Nephron (organoid): Measurements from ENCODE around the gene CLDN15.

Experiments used
- H3K27ac Mint-ChIP-seq, 3 experiments: 2 replicates each; pipeline ENCODE4 v1.8.0; 2020; ENCODE audit warnings: mixed read lengths in 3 of 3, mild to moderate bottlenecking in 2 of 3, moderate library complexity in 1 of 3
- H3K27me3 Mint-ChIP-seq: 2 replicates; pipeline ENCODE4 v1.8.0; 2021; ENCODE audit warnings: low read depth, mild to moderate bottlenecking, moderate library complexity, mixed read lengths
- H3K36me3 Mint-ChIP-seq: 2 replicates; pipeline ENCODE4 v1.8.0; 2020; ENCODE audit warnings: low read depth, mixed read lengths
- H3K4me1 Mint-ChIP-seq: 2 replicates; pipeline ENCODE4 v1.8.0; 2020; ENCODE audit warnings: mixed read lengths
- H3K4me3 Mint-ChIP-seq, 3 experiments: 2 replicates each; pipeline ENCODE4 v1.8.0; 2020; ENCODE audit warnings: mild to moderate bottlenecking in 3 of 3, mixed read lengths in 3 of 3, moderate library complexity in 2 of 3
- H3K9me3 Mint-ChIP-seq: 2 replicates; pipeline ENCODE4 v1.8.0; 2020; ENCODE audit warnings: mixed read lengths
- CTCF ChIP-seq, 3 experiments: fragments of 200-600 bp; sonication (generic); IDR thresholded peaks; one replicate each; pipeline ENCODE4 v1.5.0; 2021; ENCODE audit warnings: antibody characterized with exemption in 3 of 3; ENCODE audit not compliant: unreplicated experiment in 3 of 3

The CLDN15 gene

GRCh38 chr7:101245147-101245668 lies 7.6 kb upstream of the CLDN15 start:
- H3K9me3 Mint-ChIP-seq = no peaks in the 10 kb centered on the region
- peak overlapping the region; percentile 97 to 99 (median 97) for H3K4me3 Mint-ChIP-seq
- peaks cover 3% of the 10 kb centered on the region for H3K27me3 Mint-ChIP-seq
- H3K27ac Mint-ChIP-seq = peak overlapping the region; percentile 91 to 96 (median 93)
- TF ChIP-seq CTCF (IDR thresholded peaks at IDR 0.05; ENCODE audit: unreplicated experiment in 3 of 3) = no peak
- H3K4me1 Mint-ChIP-seq = peaks cover 21% of the 10 kb centered on the region
- H3K36me3 Mint-ChIP-seq = peaks cover 16% of the 10 kb centered on the region

- Mint-ChIP-seq H3K27me3 (peaks cover 3% of the 10 kb centered on the region), H3K36me3 (peaks cover 14% of the 10 kb centered on the region), H3K27ac (peak within 1 kb of the TSS; percentile 91 to 96 (median 93)), H3K9me3 (no peaks in the 10 kb centered on the region), H3K4me3 (peak within 1 kb of the TSS; percentile 97 to 99 (median 97)), H3K4me1 (peaks cover 16% of the 10 kb centered on the region)
- peak; percentile 42 to 97 (median 92) for TF ChIP-seq CTCF (IDR thresholded peaks at IDR 0.05; ENCODE audit: unreplicated experiment in 3 of 3)
Observed at GRCh38 chr7:101244375-101245146, 7.0 kb upstream of the CLDN15 start, which contains the start of gene FIS1. Gene FIS1, minus strand, starts transcription at chr7:101245081. Its CDS starts 77 bp downstream, at chr7:101245004.

DNA sequence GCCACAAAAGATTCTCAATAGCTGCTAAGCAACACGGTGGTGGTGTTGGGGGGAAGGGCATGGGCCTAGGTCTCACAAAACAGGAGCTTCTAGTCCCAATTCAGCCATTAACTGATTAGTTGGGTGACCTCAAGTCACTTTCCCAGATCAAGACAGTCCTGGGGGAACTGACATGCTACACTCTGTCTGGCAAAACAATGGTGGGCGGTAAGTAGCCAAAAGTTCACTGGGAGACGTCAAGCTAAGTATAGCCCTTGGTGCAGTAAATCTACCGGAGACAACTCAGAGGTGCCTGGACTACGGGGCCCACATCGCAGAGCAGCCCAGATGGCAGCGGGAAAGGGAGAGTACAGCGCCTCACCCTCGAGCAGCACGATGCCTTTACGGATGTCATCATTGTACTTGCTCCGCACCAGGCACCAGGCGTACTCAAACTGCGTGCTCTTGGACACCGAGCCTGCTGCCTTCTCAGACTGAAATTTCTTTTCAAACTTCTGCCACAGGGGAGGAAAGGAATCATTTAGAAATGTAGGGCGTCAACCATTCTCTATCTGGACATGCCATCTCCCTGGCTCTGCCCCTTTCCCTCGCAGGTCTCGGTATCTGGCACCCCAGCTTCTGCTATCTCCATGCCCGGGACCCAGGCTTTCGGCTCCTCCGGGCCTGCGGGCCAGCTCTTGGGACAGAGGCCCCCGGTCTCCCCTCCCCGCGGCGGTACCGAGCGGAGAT lies 6.2 kb upstream of the CLDN15 start:
- Mint-ChIP-seq H3K4me1 (peaks cover 18% of the 10 kb centered on the region), H3K9me3 (no peaks in the 10 kb centered on the region), H3K36me3 (peaks cover 14% of the 10 kb centered on the region), H3K4me3 (peak overlapping the region; percentile 97 to 99 (median 97)), H3K27ac (peak overlapping the region; percentile 91 to 96 (median 93)), H3K27me3 (peaks cover 3% of the 10 kb centered on the region)
- peak in 1 of 3 experiments; percentile 94 for TF ChIP-seq CTCF (IDR thresholded peaks at IDR 0.05; ENCODE audit: unreplicated experiment in 3 of 3)

DNA sequence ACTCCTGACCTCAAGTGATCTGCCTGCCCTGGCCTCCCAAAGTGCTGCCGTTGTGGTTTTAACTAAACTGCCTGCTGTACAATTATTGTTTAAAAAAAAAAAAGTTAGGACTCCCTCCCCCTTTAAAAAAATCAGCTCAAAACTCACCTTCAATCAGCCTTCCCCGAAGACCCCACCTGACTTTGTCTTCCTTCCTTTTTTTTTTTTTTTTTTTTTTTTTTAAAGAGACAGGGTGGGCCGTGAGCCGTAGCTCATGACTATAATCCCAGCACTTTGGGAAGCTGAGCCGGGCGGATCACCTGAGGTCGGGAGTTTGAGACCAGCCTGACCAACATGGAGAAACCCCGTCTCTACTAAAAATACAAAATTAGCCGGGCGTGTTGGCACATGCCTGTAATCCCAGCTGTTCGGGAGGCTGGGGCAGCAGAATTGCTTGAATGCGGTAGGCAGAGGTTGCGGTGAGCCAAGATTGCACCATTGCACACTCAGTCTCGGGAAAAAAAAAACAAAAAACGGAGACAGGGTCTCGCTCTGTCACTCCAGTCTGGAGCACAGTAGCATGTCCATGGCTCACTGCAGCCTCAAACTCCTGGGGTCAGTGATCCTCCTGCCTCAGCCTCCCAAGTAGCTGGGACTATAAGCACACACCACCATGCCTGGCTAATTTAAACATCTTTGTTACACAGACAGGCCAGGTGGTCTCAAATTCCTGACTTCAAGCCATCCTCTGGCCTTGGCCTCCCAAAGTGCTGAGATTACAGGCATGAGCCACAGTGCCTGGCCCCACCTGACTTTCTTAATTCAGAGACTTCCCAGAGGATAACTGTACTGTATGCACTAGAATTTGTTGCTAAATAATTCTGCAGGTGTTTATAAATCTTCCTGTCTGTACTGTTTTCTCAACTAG lies 4.1 kb upstream of the CLDN15 start:
- H3K27ac Mint-ChIP-seq = no peak overlapping the region
- H3K9me3 Mint-ChIP-seq = no peaks in the 10 kb centered on the region
- peaks cover 14% of the 10 kb centered on the region for H3K36me3 Mint-ChIP-seq
- no peak for TF ChIP-seq CTCF (IDR thresholded peaks at IDR 0.05; ENCODE audit: unreplicated experiment in 3 of 3)
- peaks cover 3% of the 10 kb centered on the region for H3K27me3 Mint-ChIP-seq
- peaks cover 29% of the 10 kb centered on the region for H3K4me1 Mint-ChIP-seq
- peak overlapping the region in 1 of 3 experiments; percentile 45 for H3K4me3 Mint-ChIP-seq

DNA sequence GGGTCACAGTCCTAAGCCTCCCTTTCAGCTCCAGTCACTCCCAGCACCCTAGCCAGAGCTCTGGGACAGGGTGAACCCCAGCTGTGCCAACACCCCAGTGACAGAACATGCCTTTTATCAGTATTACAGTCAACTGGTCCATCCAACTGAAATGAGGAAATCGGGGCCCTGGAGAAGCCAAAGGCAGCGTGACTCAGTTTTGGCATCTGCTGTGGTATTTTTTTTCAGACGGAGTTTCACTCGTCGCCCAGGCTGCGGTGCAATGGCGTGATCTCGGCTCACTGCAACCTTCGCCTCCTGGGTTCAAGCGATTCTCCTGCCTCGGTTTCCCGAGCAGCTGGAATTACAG lies 3.4 kb upstream of the CLDN15 start:
- peaks cover 14% of the 10 kb centered on the region for H3K36me3 Mint-ChIP-seq
- peaks cover 29% of the 10 kb centered on the region for H3K4me1 Mint-ChIP-seq
- no peak overlapping the region for H3K4me3 Mint-ChIP-seq
- no peaks in the 10 kb centered on the region for H3K9me3 Mint-ChIP-seq
- H3K27me3 Mint-ChIP-seq = peaks cover 3% of the 10 kb centered on the region
- no peak overlapping the region for H3K27ac Mint-ChIP-seq
- no peak for TF ChIP-seq CTCF (IDR thresholded peaks at IDR 0.05; ENCODE audit: unreplicated experiment in 3 of 3)
